GM18873 (cell line): ENCODE data around the gene F7.

Experiments used
- ATAC-seq: cut with Tn5 transposase; IDR thresholded peaks from one replicate; pipeline ENCODE4 v1.9.1; 2021; ENCODE audit warnings: mild to moderate bottlenecking, moderate library complexity, moderate number of reproducible peaks; ENCODE audit not compliant: unreplicated experiment, low FRiP score

Gene F7

DNA sequence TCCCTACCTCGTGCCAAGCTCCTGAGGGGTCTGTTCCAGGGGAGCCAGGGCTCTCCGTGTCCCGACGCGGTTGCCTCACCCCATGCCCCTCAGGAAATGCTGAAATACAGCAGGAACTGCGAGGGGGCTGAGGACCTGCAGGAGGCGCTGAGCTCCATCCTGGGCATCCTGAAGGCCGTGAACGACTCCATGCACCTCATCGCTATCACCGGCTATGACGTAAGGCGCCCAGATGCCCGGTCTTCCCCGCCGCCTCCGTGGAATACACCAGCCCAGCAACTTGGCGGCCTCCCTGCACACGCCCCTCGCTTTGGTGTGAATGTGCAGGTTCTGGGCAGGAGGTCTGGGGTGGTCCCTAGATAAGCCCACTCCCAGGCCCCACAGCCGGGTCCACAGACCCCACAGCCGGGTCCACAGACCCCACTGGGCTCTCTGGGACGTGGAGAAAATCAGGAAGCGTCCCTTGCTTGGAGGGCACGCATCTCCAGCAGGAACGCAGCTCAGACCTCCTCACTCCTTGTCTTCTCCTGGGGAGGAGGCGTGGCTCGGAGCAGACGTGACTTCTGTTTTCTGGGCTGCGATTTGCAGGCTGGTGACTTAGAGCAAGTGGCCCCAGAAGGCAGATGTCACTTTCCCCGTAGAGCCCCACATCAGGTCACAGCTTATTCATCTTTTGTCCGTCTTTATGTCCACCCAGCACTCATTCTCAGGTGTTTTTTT, 19.4 kb upstream of the F7 start:
- ATAC-seq: no peak

DNA sequence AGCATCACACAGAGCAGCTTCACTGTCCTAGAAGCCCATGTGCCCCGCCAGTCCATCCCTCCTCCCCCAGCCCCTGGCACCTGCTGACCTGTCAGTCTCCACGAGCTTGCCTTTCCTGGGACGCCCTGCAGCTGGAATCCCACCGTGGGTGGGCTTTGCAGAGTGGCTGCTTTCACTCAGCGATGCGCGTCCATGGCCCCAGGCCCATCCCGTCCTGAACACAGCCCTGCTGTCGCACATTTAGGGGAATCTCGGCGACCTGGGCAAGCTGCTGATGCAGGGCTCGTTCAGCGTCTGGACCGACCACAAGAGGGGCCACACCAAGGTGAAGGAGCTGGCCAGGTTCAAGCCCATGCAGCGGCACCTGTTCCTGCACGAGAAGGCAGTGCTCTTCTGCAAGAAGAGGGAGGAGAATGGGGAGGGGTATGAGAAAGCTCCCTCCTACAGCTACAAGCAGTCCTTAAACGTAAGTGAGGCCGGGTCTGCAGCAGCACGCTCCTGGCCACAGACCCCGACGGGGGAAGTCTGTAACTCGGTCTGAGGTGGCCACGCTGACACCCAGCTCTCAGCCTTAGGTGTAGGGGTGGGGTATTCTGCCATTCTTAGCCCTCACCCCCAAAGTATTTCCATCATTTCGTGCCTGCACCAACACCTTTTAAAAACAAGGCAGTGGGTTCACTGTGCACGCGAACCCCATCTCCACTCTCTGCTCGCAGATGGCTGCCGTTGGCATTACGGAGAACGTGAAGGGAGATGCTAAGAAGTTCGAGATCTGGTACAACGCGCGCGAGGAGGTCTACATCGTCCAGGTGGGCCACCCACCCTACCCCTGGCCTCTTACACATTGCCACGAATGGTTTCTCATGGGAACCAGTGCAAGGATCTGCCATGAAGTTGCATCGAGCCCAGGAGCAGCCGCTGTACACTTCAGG, 18.3 kb upstream of the F7 start:
- no peak for ATAC-seq

- ATAC-seq: no peak
Measured at GRCh38 chr13:113087923-113088690, 17.5 kb upstream of the F7 start.

DNA sequence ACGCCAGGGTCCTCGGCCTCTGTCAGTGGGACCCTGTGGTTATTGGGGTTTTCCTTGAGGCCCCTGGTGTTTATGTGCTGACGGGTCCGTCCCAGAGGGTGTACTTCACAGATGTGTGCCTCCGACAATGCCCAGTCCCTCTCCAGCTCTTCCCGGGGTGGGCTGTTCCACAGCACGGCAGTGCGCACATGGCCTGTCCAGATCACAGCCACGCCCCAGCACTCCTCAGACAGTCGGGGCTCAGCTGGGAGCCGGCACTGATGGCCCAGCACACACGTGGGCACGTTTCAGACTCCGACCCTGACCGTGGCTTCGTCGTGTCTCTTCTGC, 16.9 kb upstream of the F7 start:
- ATAC-seq: no peak

GRCh38 chr13:113089693-113090414, 15.7 kb upstream of the F7 start:
- no peak for ATAC-seq

- ATAC-seq: no peak
Measured at GRCh38 chr13:113090415-113090770, 15.2 kb upstream of the F7 start.

- no peak for ATAC-seq
Measured at GRCh38 chr13:113090806-113091205, 14.8 kb upstream of the F7 start.

GRCh38 chr13:113091211-113091771, 14.3 kb upstream of the F7 start:
- no peak for ATAC-seq

DNA sequence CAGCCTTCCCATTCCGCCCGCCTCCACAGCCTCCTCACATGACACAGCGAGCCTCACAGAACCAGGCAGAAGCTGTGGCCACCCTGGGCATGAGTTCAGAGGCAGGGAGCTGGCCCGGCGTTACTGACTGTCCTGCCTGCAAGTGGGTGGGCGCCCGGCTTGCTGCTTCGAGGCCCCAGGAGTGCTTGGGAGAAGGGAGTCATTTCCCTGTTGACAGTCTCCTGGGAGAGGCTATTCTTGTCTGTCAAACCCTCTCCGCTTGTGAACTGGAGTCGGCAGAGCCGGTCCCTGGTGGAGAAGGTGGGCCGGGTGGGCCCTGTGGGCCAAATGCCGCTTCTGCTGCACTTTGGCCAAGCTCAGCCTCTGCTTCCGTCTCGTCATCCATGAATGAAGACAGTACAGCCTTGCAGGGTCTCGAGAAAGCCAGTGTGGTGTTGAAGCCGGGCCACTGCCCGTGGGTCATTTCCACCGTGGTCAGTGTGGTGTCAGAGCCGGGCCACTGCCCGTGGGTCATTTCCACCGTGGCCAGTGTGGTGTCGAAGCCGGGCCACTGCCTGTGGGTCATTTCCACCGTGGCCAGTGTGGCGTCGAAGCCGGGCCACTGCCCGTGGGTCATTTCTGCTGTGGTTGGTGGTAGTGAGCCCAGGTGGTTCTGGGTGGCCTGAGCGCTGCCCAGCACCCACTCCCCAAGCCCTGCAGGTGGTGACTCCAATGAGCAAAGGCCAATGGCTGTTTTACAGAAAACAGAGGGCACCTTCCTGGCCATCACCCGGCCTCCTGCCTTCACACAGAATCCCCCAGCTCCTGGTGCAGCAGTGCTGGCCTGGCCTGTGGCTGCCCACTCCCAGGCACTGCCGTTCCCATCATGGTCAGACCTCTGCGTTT, 13.5 kb upstream of the F7 start:
- ATAC-seq: no peak

DNA sequence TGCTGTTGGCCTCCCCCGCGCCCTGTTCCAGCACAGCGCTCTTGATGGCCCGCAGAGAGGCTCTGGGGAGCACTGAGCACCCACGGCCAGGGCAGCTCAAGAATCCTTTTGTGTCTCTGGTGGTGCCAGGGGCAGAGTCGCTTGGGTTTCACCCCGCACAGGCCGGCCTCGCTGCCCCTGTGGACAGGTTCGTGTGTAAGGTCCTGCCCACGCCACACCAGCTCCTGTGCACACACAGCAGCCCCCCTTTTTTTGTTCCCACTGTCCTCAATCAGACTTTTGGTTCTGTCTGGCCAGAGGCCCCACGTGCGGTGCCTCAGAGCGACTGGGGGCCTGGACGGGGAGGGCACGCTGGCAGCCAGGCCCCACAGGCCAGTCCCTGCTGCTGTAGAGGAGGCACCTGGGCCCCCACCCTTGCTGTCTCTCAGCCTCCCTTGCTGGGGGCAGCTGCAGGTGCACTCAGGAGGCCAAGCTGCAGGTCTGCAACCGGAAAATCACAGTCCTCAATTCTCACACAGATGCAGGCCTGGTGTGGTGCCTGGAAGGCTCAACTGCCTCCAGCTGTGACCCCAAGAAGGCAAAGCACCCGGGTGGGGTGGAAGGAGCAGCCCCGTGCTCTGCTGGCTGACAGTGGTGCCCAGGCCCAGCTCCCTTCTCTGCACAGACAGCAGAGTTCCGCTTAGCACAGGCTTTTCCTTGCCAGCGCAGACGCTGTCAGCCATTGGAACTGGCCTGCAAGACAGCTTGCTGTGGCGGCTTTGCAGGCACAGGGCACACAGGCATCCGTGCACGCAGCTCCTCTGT, 12.6 kb upstream of the F7 start:
- no peak for ATAC-seq

DNA sequence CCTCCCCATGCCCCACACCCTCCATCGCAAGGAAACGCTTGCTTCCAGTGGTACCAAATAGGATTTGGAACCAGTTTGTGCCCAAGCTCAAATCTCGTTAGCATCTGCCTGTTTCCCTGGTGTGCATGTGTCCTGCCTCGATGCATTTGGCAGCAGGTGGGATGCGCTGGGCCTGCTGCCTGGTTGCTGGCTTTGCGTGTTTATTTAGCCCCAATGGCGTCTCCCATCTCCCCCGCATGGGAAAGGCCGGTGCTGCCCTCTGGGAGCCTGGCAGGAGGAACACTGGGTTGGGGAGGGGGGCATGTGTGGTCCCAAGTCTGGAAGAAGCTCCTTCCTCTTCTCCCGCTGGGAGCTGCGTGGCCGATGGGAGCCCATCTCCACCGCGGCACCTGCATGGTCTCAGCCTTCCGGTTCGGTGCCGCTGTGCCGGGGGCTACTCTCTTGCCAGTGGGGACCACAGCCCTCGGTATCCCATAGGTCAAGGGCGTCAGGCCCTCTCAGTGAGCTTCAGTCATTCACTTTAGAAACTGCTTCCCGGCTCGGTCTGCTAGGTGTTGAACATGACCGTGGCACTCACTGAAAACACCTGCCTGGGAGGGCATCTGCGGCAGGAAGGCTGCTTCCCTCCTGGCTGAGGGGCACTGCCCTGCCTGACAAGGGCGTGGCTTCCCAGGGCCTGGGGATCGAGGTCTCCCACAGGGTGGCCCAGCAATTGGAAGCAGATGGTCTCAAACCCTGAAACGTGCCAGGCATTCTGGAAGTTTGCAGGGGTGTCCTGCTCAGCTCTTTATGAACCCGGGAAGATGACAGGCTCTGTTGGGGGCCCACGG, 11.8 kb upstream of the F7 start:
- no peak for ATAC-seq

DNA sequence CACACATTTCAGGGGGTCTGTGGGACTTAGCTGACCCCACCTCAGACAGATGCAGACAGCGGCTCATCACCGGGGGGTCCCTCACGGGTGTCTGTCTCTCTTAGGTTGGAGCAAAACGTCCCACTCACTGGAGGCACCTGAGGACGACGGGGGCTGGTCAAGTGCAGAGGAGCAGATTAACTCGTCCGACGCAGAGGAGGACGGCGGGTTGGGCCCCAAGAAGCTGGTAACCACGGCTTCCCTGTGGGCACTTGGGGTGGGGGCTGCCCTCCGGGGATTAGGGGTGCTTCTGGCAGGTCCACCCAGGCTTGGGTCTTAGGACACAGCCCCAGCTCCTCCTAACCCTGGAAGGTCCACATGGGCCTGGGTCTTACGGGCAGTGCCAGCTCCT, 11.2 kb upstream of the F7 start:
- no peak for ATAC-seq

DNA sequence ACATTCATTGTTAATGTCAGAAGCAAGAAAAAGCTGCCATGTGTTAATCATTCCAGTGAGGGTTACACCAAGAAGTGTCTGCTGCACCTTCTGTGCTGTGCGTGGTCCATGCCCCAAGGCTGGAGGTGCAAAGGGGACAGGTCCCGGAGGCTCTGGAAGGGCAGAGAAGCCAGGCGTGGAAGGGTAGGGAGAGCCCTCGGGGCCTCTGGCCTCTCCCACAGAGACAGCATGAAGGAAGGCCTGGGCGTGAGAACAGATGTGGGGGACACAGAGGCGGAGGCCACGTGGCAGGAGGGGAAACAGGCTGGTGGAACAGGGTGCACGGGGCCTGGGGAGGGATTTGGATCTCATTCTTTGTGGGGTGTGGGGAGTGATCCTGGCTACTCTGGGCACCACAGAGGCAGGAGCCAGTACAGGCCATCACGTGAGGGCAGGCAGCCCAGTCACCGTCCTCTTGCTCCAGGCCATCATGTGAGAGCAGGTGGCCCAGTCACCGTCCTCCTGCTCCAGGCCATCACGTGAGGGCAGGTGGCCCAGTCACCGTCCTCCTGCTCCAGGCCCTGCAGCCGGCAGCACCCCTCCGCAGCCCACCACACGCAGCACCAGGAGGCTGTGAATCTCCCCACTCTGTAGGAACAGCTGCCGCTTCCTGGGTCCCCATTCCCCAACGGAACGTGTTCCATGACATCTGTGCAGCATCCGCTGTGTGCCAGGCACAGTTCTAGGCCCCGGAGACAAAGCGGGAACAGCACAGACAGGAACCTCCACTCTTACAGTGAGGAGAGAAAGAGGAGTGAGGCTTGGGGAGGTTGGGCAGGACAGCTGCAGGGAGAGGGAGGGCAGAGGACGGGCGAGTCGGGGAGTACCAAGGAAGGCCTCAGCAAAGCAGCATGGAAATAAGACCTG, 10.2 kb upstream of the F7 start:
- ATAC-seq: no peak

GRCh38 chr13:113096052-113096744, 9.4 kb upstream of the F7 start:
- ATAC-seq: no peak

DNA sequence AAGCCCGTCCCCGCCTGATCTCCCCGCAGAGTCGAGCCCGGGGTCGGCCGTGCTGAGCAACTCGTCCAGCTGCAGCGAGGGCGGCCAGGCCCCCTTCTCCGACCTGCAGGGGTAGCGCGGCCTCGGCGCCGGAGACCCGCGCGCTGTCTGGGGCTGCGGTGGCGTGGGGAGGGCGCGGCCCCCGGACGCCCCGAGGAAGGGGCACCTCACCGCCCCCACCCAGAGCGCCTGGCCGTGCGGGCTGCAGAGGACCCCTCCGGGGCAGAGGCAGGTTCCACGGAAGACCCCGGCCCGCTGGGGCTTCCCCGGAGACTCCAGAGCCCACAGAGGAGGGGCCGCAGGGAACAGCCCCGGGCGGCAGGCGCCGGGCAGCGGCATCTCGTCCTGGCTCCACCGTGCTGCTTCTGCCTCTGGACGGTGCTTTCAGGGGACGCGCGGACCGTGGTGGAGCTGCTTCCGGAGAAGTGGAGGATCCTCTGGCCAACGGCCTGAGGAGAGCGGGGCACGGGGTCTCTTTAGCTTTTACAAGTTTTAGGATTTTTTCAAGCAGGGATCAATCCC, 8.8 kb upstream of the F7 start:
- ATAC-seq: no peak

DNA sequence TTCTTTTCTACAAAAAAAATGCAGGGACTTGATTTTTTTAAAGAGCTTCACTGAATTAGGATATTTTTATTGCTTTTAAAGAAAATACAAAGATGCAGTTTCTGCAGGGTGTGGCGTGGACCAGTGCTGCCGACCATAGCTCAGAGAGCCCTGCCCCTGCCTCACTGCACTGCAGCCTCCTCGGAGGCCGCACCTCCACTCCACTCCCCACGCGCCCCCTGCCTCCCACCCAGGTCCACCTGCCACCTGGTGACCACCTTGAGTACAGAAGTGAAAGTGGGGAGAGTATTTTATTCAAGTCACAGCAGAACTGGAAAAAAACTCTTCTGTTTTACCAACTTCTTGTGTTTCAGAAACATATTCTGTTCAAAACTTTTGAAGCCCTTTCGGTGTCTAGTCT, 7.9 kb upstream of the F7 start:
- no peak for ATAC-seq
